ENCODE measurements around the gene SEC62.

SEC62 gene

DNA sequence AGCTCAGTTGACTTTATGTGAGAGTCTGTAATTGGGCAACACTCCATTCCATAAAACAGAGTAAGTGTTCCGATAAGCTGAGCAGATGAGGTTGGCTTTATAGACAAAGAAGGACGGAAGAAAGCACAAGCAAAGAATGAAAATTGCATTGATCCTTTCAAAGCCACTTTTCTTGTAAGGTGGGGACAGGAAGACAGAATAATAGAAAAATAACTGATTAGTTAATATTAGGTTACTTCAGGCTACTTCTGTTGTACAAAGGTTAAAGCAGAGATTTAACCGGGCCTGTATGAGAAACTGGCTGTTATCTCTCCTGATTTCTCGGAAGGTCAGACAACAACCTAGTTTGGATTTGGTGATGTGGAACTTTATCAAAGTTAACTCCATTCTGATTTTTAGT is 55.7 kb downstream of the SEC62 start:
- no peak for DNase-seq

DNA sequence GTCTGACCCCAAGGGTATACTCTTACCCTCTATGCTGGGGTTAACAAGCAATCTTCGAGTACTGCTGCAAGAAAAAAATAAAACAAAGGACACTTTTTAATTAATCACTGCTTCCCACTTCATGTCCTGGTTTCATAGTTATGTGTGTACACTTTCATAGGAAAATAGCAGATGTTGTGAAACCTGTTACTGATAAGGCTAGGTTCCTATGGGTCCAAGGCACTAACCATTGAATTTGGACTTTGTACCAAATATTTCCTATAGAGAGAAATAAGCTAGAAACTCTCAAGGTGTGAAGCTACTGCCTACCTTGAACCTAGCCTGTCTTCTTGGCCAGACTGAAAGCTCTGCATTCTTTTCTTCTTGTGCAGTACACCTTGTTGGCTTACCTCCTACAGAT is 56.6 kb downstream of the SEC62 start:
- no peak for DNase-seq

DNA sequence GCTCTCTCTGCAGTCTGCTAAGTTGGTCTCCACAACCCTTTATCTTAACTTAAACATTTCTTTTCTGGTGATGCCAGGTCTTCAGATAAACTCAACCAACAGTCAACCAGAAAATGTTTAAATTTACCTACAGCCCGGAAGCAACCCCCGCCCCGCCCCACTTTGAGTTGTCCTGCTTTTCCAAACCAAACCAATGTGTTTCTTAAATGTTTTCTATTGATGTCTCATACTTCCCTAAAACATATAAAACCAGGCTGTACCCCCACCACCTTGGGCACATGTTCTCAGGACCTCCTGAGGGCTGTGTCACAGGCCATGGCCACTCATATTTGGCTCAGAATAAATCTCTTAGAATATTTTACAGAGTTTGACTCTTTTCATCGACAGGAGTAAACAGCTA is 58.0 kb downstream of the SEC62 start:
- DNase-seq, result no peak

DNA sequence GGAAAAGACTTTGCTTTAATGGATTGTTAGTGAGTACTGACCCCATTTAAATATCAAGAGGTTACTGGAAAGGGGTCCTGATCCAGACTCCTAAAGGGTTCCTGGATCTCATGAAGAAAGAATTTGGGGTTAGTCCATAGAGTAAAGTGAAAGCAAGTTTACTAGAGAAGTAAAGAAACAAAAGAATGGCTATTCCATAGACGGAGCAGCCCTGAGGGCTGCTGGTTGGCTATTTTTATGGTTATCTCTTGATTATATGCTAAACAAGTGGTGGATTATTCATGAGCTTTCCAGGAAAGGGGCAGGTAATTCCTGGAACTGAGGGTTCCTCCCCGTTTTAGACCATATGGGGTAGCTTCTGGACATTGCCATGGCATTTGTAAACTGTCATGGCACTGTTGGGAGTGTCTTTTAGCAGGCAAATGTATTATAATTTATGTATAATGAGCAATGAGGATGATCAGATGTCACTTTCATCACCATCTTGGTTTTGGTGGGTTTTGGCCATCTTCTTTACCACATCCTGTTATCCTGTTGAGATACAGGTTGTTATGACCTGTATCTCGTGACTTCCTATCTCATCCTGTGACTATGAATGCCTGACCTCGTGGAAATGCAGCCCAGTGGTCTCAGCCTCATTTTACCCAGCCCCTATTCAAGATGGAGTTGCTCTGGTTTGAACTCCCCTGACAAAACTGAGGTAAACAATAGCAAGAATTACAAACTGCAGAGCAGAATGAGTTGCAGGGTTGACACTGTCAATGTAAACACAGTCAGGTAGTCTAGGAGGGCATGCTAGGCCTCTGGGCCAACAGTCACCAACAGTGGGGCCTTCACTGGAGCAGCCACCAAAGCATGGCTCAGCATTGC is 60.9 kb downstream of the SEC62 start:
- no peak for DNase-seq

DNA sequence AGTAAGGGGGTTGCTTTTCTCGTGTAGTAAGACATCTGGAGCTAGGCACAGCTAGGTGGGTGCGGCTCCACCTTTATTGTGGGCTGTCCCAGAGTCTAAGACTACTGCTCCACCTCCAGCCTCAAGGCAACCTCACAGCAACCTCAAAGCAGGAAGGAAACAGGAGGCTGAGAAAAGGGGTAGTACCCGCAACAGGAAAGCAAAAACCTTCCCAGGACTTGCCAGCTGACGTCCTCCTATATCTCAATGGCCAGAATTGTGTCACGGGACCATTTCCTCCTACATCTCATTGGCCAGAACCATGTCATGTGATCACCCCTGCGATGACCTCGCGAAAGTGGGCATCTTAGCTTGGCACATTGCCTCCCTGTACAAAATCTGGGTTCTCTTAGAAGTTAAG is 66.9 kb downstream of the SEC62 start:
- DNase-seq, result no peak

DNA sequence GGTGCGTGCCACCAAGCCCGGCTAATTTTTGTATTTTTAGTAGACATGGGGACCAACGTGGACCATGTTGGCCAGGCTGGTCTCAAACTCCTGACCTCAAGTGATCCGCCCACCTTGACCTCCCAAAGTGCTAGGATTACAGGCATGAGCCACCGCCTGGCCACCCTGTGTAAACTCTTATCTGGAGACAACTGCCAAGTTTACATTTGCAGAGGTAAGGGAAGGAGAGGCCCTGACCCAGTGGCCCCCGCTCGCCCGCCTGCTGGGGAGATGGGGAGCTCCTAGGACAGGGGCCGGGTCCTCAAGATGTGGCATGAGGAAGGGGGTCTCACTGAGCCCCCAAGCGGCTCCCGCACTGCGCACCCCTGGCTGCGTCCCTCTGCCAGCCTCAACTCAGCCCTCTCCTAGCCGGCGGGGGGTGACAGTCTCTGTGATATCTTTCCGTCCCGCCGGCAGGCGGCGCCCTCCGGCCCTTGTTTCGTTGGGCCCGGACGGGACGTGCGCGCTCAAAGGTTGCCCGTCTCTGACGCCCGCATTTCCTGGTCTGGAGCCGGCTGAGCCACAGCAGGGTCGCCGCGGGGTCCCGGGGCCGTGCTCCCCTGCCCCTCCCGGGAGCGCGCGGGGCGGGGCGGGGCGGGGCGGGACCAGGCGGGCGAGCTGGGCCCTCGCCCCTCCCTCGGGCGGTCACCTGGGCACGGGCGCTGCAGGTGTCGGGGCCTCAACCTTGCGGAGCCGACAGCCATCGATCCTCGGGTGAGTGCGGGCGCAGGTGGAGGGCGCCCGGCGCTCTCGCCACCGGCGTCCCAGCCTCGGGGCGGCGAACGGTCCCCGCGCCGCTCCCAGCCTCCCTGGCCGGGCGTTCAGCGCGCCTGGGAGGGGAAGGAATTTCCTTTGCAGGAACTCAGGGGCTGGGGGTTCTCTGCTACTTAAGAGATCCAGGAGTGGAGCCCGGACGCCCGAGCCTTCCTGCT is 71.1 kb downstream of the SEC62 start, which contains the start of gene GPR160:
TSS of gene GPR160 (plus strand) at position 533 of the 971 bp plus-strand sequence. CDS start 45,978 bp downstream, outside the sequence.
- peak; percentile 91 for DNase-seq

DNA sequence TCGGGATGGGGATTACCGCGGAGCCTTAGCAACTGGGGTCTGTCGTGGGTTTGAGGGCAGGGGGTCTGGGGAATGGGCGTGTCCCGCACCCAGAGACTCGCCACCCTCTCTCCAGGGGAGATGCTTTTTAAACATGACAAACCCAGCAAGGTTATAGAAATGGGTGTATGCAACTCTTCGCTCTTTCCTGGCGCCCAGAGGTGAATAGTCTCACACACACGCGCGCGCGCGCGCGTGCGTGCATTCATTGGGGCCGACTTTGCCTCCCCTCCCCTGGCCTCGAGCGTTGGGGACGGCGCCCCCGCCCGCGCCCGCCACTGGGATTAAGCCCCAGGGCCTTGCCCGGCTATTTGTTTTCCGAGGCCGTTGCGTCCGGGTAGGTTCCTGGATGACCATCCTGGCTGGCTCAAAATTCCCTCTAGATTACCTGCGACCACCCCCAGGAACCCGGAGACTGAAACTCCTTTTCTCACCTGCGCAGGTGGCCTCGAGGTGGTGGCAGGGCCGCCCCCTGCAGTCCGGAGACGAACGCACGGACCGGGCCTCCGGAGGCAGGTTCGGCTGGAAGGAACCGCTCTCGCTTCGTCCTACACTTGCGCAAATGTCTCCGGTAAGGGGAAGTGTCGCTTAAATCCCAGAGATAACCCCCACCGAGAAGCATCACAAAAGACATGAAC is 72.0 kb downstream of the SEC62 start:
- DNase-seq, result peak; percentile 55

DNA sequence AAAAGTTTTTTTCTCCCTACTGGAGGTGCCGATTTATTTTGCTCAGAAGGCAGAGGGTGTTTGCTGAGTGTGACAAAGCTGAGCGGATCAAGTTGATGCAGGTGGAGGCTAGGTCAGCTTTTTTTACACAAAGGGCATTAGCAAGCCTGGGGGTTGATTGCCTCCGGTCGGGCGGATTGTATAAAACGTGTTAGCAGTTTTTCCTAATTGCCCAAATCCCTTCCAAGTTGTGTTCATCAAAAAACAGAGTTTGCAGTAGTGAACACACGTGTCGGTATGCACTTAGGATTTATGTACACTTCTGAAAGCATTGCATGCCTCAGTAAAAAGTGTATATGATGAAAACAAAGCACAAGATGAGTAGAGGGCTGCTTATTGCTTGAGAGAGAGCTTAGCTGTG is 73.8 kb downstream of the SEC62 start:
- no peak for DNase-seq

DNA sequence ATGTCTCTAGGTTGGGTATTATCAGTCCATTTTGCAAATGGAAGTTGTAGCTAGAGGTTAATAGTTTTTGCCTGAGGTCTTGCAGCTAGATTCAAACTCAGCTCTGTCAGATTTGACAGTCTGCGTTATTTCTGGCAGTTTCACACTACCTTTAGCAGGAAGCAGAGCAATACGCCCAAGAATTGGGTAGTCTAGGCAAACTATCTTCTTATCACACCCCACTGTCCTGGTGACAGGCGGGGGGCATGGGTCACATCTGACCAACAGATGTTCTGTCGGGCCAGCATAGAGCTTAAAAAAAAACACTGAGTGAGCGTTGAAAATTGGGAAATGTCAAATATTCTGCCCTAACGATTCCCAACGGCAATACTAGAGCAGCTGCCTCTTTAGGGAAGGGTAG is 76.9 kb downstream of the SEC62 start:
- no peak for DNase-seq

DNA sequence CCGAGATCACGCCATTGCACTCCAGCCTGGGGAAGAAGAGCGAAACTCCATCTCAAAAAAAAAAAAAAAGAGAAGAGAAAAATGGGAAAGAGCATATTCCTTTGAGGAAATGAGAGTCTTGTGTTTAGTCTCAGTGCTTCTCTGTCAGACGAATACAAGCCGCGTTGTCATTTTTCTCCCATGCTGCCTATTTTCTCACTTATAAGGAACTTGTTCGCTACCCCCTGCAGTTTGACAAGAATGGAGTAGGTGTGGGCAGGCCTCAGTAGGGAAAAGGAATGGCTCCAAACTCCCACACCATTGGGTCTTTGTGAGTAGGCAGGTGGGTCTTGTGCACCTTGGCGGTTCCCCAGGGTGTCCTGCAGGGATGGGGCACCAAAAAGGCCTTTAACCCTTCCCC is 77.7 kb downstream of the SEC62 start:
- no peak for DNase-seq

DNA sequence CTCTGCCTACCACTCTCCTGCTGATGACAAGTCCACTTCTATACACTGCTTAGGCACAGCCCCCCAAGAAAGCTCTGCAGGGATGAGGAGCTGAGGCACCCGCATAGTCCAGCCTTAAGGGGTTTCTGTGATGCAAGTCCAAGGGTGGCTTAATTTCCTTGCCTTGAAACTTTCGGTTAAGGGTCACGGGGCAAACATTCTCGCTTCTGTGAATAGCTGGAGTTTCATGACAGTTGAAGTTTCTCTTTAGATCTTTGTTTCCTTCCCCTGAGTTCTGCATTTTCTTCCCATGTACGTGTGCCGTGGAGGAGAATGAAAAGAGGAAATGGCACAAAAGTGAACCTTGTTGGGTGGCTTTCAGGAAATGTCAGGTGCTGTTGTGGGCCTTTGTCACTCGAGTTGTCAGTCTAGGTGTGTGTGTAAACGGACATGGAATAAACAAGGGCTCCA is 78.2 kb downstream of the SEC62 start:
- DNase-seq, result no peak

DNA sequence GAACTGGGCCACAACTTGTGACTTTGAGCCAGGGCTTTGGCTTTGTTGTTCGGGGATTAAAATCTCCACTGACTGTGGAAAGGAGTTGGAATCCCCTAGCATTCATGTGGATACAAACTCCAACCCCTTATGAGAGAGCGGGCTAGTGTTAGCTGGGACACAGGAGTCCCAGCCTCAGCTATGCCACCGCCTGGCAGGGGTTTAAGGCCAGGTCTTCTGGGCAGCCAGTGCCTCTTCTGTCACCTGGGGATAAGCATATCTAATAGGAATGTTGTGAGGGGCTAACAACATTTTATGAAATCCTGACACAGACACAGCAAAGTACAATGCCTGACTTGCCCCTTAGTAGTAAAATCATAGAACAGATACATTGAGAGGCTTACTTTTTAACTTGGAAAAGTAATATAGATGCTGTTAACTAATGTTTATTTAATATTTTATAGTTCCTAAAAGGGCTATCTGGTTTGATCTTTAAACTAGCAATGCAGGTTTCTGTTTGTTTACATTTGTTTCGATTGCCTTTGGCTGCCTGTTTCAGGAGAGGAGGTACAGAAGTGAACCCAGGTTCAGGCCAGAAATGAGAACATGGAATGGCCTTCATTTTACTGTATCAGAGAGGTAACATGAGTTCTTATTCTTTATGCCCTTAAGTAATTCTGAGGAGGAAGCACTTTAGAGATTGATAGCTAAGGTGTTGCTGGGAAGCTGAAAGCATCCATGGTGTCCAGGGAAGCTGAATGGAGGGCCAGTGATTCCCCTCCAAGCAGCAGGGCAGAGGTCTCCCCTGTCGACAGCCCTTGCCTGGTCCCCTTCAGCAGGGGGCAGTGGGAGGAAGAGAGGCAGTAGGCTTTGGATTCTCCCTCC is 79.9 kb downstream of the SEC62 start:
- DNase-seq, result no peak

DNA sequence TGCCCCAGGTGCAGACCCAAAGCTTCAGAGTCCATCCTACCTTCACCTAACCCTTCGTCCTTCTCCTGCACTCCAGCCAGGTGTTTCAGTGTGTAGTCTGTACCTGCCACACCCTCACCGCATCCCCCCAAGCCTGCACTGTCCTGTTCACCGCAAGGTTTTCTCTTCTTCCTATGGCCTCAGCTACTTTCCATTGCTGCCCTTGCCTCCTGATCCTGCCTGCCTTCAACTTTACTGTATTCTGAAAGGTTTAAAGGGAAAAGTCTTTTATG is 80.5 kb downstream of the SEC62 start:
- no peak for DNase-seq
